ENCODE measurements around the gene COX6B1.

- no peak for TF ChIP-seq CTCF (conservative IDR thresholded peaks at IDR 0.05 in 1 of 2, IDR thresholded peaks at IDR 0.05 in 1 of 2; ENCODE audit: extremely low read depth in 1 of 2, insufficient read depth in 1 of 2, low read depth in 1 of 2, low read length in 2 of 2)
- TF ChIP-seq EZH2 (IDR thresholded peaks at IDR 0.05; ENCODE audit: borderline replicate concordance, low read length) = no peak
These were observed 8.6 kb downstream of the COX6B1 start for GRCh38 chr19:35656700-35657099.
